MM.1S (cell line): Measurements from ENCODE around the gene MIOX.

Experiments
- DNase-seq: peaks from one replicate; pipeline ENCODE4 v3.0.0-alpha.2; 2015
- H2AFZ ChIP-seq: fragments of 300-600 bp; sonication (generic); 2 replicates; pipeline ENCODE4 v1.6.0; 2016; ENCODE audit warnings: antibody characterized with exemption, low read length
- H3F3A ChIP-seq: fragments of 300-600 bp; sonication (generic); 2 replicates; pipeline ENCODE4 v1.6.1; 2016; ENCODE audit warnings: mild to moderate bottlenecking, antibody characterized with exemption, low read length, moderate library complexity, mixed read lengths; ENCODE audit not compliant: insufficient read depth
- H3K27ac ChIP-seq: fragments of 300-600 bp; sonication (generic); 2 replicates; pipeline ENCODE4 v1.5.1; 2016; ENCODE audit warnings: mild to moderate bottlenecking, low read length
- H3K27me3 ChIP-seq: fragments of 300-600 bp; sonication (generic); replicated peaks from 2 replicates; pipeline ENCODE4 v1.6.0; 2016; ENCODE audit warnings: low read length; ENCODE audit not compliant: insufficient read depth
- H3K36me3 ChIP-seq: fragments of 300-600 bp; sonication (generic); replicated peaks from 2 replicates; pipeline ENCODE4 v1.6.1; 2016; ENCODE audit warnings: mild to moderate bottlenecking, low read length, mixed read lengths; ENCODE audit not compliant: insufficient read depth
- H3K4me1 ChIP-seq: fragments of 300-600 bp; sonication (generic); 2 replicates; pipeline ENCODE4 v1.6.1; 2016; ENCODE audit warnings: low read length, mixed read lengths
- H3K4me2 ChIP-seq: fragments of 300-600 bp; sonication (generic); 2 replicates; pipeline ENCODE4 v1.6.0; 2016; ENCODE audit warnings: low read depth, low read length
- H3K4me3 ChIP-seq: fragments of 300-600 bp; sonication (generic); 2 replicates; pipeline ENCODE4 v1.5.1; 2016; ENCODE audit warnings: low read length, mixed read lengths
- H3K79me2 ChIP-seq: fragments of 300-600 bp; sonication (generic); 2 replicates; pipeline ENCODE4 v1.6.1; 2016; ENCODE audit warnings: mixed run types, low read length, mixed read lengths
- H3K9ac ChIP-seq: fragments of 300-600 bp; sonication (generic); 2 replicates; pipeline ENCODE4 v1.6.1; 2016; ENCODE audit warnings: low read length, mixed read lengths
- H3K9me2 ChIP-seq: fragments of 300-600 bp; sonication (generic); replicated peaks from 2 replicates; pipeline ENCODE4 v1.6.1; 2016; ENCODE audit warnings: mild to moderate bottlenecking, low read length, mixed read lengths; ENCODE audit not compliant: insufficient read depth
- H3K9me3 ChIP-seq: fragments of 300-600 bp; sonication (generic); replicated peaks from 2 replicates; pipeline ENCODE4 v1.6.1; 2016; ENCODE audit warnings: mild to moderate bottlenecking, low read length, mixed read lengths; ENCODE audit not compliant: insufficient read depth
- H4K20me1 ChIP-seq: fragments of 300-600 bp; sonication (generic); 2 replicates; pipeline ENCODE4 v1.6.1; 2016; ENCODE audit warnings: mild to moderate bottlenecking, low read length, moderate library complexity, mixed read lengths; ENCODE audit not compliant: insufficient read depth
- CTCF ChIP-seq: fragments of 300-600 bp; sonication (generic); IDR thresholded peaks from 2 replicates; pipeline ENCODE4 v1.5.1; 2016; ENCODE audit warnings: antibody characterized with exemption, low read length, mixed read lengths
- EZH2 ChIP-seq: fragments of 300-600 bp; sonication (generic); optimal IDR thresholded peaks from 2 replicates; pipeline ENCODE3; 2017; ENCODE audit warnings: low read depth, mild to moderate bottlenecking, antibody characterized with exemption, low read length, mixed read lengths
- EZH2phosphoT487 ChIP-seq: fragments of 300-600 bp; sonication (generic); IDR thresholded peaks from 2 replicates; pipeline ENCODE4 v1.6.1; 2018; ENCODE audit warnings: antibody characterized with exemption, low read length

Gene MIOX

DNA sequence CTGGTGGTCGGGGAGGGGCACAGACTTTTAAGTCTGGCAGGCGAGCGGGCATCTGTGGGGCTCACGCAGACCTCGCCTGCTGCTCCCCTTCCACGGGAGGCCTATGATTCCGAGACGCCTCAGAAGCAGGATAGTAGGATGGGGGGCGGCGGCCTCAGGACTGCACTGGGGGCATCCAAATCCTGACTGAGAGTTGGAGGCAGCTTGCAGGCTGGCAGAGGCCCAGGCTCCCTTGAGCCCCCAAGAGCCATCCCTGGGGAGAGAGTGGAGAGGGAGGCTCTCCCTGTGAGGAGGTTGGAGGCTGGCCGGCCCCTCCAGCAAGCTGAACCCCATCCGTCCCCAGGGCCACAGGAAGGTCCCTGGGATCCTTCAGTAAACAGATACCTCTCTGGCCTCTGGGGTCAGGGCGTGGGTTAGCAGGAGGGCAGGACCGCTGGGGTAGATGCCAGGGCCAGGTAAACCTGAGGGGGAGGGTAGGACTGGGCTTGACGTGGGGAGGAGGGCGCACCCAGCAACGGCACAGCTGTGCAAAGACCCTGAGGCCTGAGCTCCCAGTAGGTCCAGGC is 45.1 kb upstream of the MIOX start:
- Histone ChIP-seq H3K36me3 (no peaks in the 10 kb centered on the region), H4K20me1 (no peaks in the 10 kb centered on the region), H2AFZ (no peak overlapping the region), H3K79me2 (no peaks in the 10 kb centered on the region), H3K4me1 (no peaks in the 10 kb centered on the region), H3K9me2 (no peaks in the 10 kb centered on the region), H3F3A (peaks cover 4% of the 10 kb centered on the region; the same call in 1 of the 2 replicates), H3K27me3 (no peaks in the 10 kb centered on the region), H3K4me2 (no peak overlapping the region), H3K27ac (no peak overlapping the region), H3K4me3 (no peak overlapping the region), H3K9ac (no peak overlapping the region), H3K9me3 (no peaks in the 10 kb centered on the region)
- TF ChIP-seq EZH2phosphoT487: no peak
- no peak for TF ChIP-seq EZH2
- no peak for TF ChIP-seq CTCF
- DNase-seq: no peak

DNA sequence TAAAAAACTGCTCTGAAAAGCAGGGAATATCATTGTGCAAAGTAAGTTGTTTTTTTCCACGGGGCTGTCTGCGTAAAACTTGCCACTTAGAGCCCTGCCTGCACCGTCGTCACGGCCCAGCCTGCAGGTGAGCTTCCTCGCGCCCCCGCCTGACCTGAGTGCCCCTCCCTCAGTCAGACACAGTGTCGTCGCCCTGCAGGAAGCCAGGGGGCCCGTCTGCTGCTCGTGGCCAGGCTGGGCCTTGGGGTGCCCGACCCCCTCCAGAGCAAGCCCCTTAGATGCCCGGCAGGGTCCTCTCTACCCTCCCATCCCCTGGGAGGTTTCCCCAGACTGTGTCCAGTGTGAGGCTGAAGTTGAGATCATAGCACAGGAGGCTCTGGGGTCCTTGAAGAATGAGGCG is 43.5 kb upstream of the MIOX start:
- H3K79me2 ChIP-seq: no peaks in the 10 kb centered on the region
- H3K9me3 ChIP-seq: no peaks in the 10 kb centered on the region
- no peak overlapping the region for H3K9ac ChIP-seq
- no peaks in the 10 kb centered on the region for H3K9me2 ChIP-seq
- no peaks in the 10 kb centered on the region for H3K36me3 ChIP-seq
- no peak for DNase-seq
- H4K20me1 ChIP-seq: no peaks in the 10 kb centered on the region
- no peaks in the 10 kb centered on the region for H3K27me3 ChIP-seq
- H2AFZ ChIP-seq: no peak overlapping the region
- H3K4me2 ChIP-seq: no peak overlapping the region
- TF ChIP-seq EZH2 (no peak), CTCF (no peak), EZH2phosphoT487 (no peak)
- H3F3A ChIP-seq: peaks cover 4% of the 10 kb centered on the region; the same call in 1 of the 2 replicates
- no peak overlapping the region for H3K27ac ChIP-seq
- H3K4me1 ChIP-seq: no peaks in the 10 kb centered on the region
- no peak overlapping the region for H3K4me3 ChIP-seq

- Histone ChIP-seq H4K20me1 (no peaks in the 10 kb centered on the region), H3K4me2 (no peak overlapping the region), H3K4me1 (no peaks in the 10 kb centered on the region), H3K9me2 (no peaks in the 10 kb centered on the region), H3K79me2 (no peaks in the 10 kb centered on the region), H3K27ac (no peak overlapping the region), H3K27me3 (no peaks in the 10 kb centered on the region), H3K9ac (no peak overlapping the region), H3K4me3 (no peak overlapping the region), H3F3A (peaks cover 4% of the 10 kb centered on the region; the same call in 1 of the 2 replicates), H3K9me3 (no peaks in the 10 kb centered on the region), H3K36me3 (no peaks in the 10 kb centered on the region), H2AFZ (no peak overlapping the region)
- TF ChIP-seq CTCF (no peak), EZH2phosphoT487 (no peak), EZH2 (no peak)
- DNase-seq: no peak
Observed at GRCh38 chr22:50443801-50444625, 42.6 kb upstream of the MIOX start.
